Small intestine (tissue), 7 donors: ENCODE results near the gene MAP4K4. TPM values are rescaled to one million over a fixed set of nuclear protein-coding genes. Genes with fewer than 3 reads are reported as not detected.

Experiments
- DNase-seq, 2 donors: peaks; one replicate each; pipeline versions ENCODE4 v3.0.0 to v3.0.0-alpha.2; 2013
- FAIRE-seq: peaks from 2 replicates; lab custom pipeline; 2012; peaks lifted over from hg19 to GRCh38; lab: Jason Lieb, UNC
- H3K27ac ChIP-seq, 3 donors: one replicate each; pipeline ENCODE4 v1.5.1; 2013; ENCODE audit warnings: low read length in 2 of 3, mild to moderate bottlenecking in 2 of 3, control low read depth in 1 of 3, inconsistent platforms in 1 of 3, low read depth in 1 of 3, moderate library complexity in 1 of 3
- H3K27me3 ChIP-seq, 3 donors: one replicate each; pipeline ENCODE4 v1.6.1; 2013; ENCODE audit warnings: low read length in 3 of 3, inconsistent platforms in 1 of 3; ENCODE audit not compliant: control insufficient read depth in 3 of 3, insufficient read depth in 3 of 3
- H3K36me3 ChIP-seq, 3 donors: one replicate each; pipeline ENCODE4 v1.6.1; 2013; ENCODE audit warnings: low read length in 3 of 3, inconsistent platforms in 1 of 3, low read depth in 1 of 3, mild to moderate bottlenecking in 1 of 3, moderate library complexity in 1 of 3; ENCODE audit not compliant: control insufficient read depth in 3 of 3, insufficient read depth in 2 of 3
- H3K4me1 ChIP-seq, 3 donors: one replicate each; pipeline ENCODE4 v1.6.1; 2013; ENCODE audit warnings: low read length in 2 of 3, inconsistent platforms in 1 of 3, low read depth in 1 of 3, mild to moderate bottlenecking in 1 of 3, moderate library complexity in 1 of 3; ENCODE audit not compliant: control insufficient read depth in 3 of 3, insufficient read depth in 2 of 3
- H3K4me3 ChIP-seq, 3 donors: one replicate each; pipeline ENCODE4 v1.5.1; 2013; ENCODE audit warnings: low read length in 3 of 3, control low read depth in 1 of 3, inconsistent platforms in 1 of 3, low read depth in 1 of 3, mild to moderate bottlenecking in 1 of 3, moderate library complexity in 1 of 3
- H3K9me3 ChIP-seq, 2 donors: one replicate each; pipeline ENCODE4 v1.6.1; 2013; ENCODE audit warnings: low read depth in 1 of 2, low read length in 1 of 2; ENCODE audit not compliant: control insufficient read depth in 2 of 2, insufficient read depth in 1 of 2
- WGBS, 3 donors: extraction: QIAGEN DNeasy Blood & Tissue Kit; methylation state at CpG; one replicate each; pipeline ENCODE4 v1.1.7; 2013; 5-methylcytosine and 5-hydroxymethylcytosine counted together
- polyA plus RNA-seq, 4 donors: library from polyadenylated mRNA; stranded (reverse) in 3 of 4; unstranded in 1 of 4; fragments of 200-250 nt in 3 of 4; fragments of 120-200 nt in 1 of 4; gene quantifications; one replicate each; pipeline versions ENCODE4 v1.2.1 to v1.2.3, GENCODE V29; 2013
- donor health status: healthy with polysubstance abuse.
- donor health status: control.
- donor health status: control.
- donor health status: Bipolar disorder and iron deficiency.
- donor health status: healthy.

MAP4K4 gene
- polyA plus RNA-seq, 4 donors = 8.5 to 26.5 (median 13.8) TPM

DNA sequence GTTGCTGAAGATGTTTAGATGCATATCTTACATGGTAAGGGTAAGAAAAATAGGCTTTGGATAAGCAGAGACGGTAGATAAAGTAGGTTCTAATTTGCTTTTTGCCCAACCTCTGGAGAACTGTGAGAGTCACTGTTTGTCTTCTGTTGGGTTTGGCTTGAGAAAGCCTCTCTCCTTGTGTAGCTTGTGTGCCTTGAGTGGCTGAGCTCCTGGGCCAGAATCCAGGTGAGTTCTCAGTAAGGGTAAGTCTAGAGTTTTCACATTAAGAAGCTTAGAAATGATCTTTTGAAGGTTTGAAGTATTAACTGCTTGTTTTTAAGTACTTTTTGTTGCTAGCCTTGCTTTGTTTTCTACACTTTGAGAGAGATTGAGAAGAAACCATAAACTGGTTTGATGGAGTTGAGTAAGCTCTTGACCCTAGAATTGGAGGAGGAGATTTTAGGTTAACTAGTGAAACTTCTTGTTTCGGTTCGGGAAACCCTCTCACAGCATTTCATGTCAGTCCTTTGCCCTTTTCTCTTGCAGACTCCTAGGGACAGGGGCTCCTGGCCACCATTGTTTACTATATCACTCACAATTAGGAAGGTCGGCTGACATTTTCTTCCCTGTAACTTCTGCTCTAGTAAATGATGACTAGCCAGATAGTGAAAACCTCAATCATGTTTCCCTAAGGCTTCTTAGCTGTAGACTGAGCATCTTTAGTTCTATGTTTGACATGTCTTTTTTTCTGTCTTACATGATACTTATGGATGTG is 26.0 kb downstream of the MAP4K4 start:
- WGBS, 3 donors = 80 to 92% (median 87%) methylated on average over 4 of the region's 4 CpGs
- no peak overlapping the region for H3K4me3 ChIP-seq
- H3K9me3 ChIP-seq = no peaks in the 10 kb centered on the region
- DNase-seq (no peak), FAIRE-seq (no peak)
- H3K27ac ChIP-seq = no peak overlapping the region
- no peaks in the 10 kb centered on the region for H3K36me3 ChIP-seq
- H3K4me1 ChIP-seq = peaks cover 0 to 8% (median 0%) of the 10 kb centered on the region in 3 donors
- H3K27me3 ChIP-seq = no peaks in the 10 kb centered on the region

- Histone ChIP-seq H3K27ac (no peak overlapping the region), H3K4me1 (peaks cover 0 to 4% (median 0%) of the 10 kb centered on the region in 3 donors), H3K27me3 (no peaks in the 10 kb centered on the region), H3K9me3 (no peaks in the 10 kb centered on the region), H3K4me3 (no peak overlapping the region), H3K36me3 (no peaks in the 10 kb centered on the region)
- WGBS, 3 donors = 57 to 65% (median 63%) methylated on average over 3 of the region's 3 CpGs
- DNase-seq (no peak), FAIRE-seq (no peak)
Measured at GRCh38 chr2:101724125-101724474, 26.6 kb downstream of the MAP4K4 start.

- DNase-seq = no peak
- no peak for FAIRE-seq
- Histone ChIP-seq H3K9me3 (no peaks in the 10 kb centered on the region), H3K4me3 (no peak overlapping the region), H3K27ac (no peak overlapping the region), H3K36me3 (no peaks in the 10 kb centered on the region), H3K27me3 (no peaks in the 10 kb centered on the region), H3K4me1 (peaks cover 0 to 4% (median 0%) of the 10 kb centered on the region in 3 donors)
- WGBS, 3 donors = 78 to 88% (median 82%) methylated on average over 3 of the region's 3 CpGs
Measured at GRCh38 chr2:101725038-101725437, 27.5 kb downstream of the MAP4K4 start.

DNA sequence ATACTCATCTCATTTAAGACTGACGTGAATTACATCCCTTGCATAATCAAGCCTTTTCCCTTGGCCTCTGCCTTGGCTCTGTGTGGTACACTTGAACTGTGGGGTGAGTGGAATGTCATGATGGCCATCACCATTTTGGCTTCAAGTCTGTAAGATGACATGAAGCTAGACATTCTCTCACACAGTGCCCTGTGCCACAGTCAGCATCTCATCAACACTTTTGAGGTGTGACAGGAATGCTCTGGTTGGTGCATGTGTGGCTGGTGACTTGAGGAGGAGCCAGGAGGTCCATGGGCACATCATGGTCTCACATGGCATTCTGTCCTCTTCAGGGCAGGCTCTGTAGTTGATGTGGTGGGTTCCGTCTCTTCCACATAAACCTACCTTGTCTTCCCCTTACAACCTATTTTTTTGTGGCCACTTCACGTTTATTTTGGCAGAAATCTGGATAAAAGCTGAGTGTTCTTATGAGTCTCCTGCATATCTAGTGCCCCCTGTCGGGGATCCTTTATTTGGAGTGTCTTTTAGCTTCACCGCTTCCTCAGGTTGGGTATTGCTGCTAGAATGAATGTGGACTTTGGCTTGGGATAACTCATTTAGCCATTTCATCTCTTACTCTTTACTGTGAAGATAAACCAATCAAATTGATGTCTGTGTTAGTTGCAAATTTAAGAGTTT is 28.1 kb downstream of the MAP4K4 start:
- H3K4me3 ChIP-seq = no peak overlapping the region
- DNase-seq (no peak), FAIRE-seq (no peak)
- WGBS, 3 donors = 68 to 80% (median 75%) methylated on average over 5 of the region's 5 CpGs
- H3K36me3 ChIP-seq = no peaks in the 10 kb centered on the region
- H3K9me3 ChIP-seq = no peaks in the 10 kb centered on the region
- no peak overlapping the region for H3K27ac ChIP-seq
- no peaks in the 10 kb centered on the region for H3K27me3 ChIP-seq
- peaks cover 0 to 4% (median 0%) of the 10 kb centered on the region in 3 donors for H3K4me1 ChIP-seq

DNA sequence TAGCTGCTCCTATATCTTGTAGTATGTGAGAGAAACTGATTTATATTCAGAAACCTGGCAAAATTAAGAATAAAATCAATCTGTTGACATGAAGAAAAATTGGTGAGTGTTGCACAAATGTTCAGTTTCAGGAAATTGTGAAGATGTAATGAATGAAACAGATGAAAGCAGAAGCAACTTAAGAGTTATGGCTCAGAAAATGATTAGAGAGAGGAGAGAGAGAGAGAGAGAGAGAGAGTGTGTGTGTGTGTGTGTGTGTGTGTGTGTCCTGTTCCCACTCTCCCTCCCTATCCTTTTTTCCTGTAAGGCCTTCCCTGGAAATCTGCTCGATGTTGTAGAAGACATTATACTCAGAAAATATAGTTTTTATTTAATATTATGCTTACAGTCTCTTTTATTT is 31.4 kb downstream of the MAP4K4 start:
- no peak for FAIRE-seq
- Histone ChIP-seq H3K9me3 (no peaks in the 10 kb centered on the region), H3K36me3 (no peaks in the 10 kb centered on the region), H3K4me3 (no peak overlapping the region), H3K4me1 (peaks cover 0 to 7% (median 6%) of the 10 kb centered on the region in 3 donors), H3K27ac (no peak overlapping the region), H3K27me3 (no peaks in the 10 kb centered on the region)
- no peak for DNase-seq
- 56 to 86% (median 84%) methylated on average over 1 of the region's 1 CpG for WGBS, 3 donors

DNA sequence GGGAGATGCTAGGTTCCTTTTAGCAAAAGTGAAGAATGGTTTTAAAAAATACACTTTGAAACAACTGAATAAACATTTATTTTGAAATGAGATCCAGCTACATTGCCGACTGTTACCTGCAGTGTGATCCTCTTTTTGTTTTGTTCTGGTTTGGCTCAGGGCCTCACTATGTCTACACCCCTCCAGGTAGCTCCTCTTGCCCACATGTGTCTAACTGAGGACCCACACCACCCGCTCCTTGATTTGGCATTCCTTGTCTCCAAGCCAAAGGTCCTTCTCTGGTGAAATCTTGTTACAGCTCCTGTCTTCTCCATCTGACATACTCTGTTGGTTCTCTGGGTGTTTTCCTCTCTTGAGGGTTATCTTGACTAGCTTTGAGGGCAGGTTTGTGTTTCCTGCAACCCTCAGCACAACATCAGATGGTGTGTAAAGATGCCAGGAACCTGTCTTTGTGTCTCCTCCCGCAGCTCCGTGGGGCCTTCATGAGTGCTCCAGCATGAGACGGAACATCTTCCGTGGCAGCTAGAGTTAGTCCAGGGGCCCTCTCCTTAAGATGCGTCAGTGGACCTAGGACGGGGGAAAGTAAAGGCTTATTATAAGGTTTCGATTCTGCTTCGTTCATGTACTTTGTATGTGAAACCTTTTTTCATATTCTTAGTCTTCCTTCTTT is 32.1 kb downstream of the MAP4K4 start:
- H3K4me1 ChIP-seq = peaks cover 0 to 6% (median 4%) of the 10 kb centered on the region in 3 donors
- no peak for FAIRE-seq
- no peaks in the 10 kb centered on the region for H3K9me3 ChIP-seq
- H3K27me3 ChIP-seq = no peaks in the 10 kb centered on the region
- no peaks in the 10 kb centered on the region for H3K36me3 ChIP-seq
- DNase-seq = no peak
- WGBS, 3 donors = 85 to 93% (median 87%) methylated on average over 10 of the region's 10 CpGs
- H3K4me3 ChIP-seq = no peak overlapping the region
- no peak overlapping the region for H3K27ac ChIP-seq

DNA sequence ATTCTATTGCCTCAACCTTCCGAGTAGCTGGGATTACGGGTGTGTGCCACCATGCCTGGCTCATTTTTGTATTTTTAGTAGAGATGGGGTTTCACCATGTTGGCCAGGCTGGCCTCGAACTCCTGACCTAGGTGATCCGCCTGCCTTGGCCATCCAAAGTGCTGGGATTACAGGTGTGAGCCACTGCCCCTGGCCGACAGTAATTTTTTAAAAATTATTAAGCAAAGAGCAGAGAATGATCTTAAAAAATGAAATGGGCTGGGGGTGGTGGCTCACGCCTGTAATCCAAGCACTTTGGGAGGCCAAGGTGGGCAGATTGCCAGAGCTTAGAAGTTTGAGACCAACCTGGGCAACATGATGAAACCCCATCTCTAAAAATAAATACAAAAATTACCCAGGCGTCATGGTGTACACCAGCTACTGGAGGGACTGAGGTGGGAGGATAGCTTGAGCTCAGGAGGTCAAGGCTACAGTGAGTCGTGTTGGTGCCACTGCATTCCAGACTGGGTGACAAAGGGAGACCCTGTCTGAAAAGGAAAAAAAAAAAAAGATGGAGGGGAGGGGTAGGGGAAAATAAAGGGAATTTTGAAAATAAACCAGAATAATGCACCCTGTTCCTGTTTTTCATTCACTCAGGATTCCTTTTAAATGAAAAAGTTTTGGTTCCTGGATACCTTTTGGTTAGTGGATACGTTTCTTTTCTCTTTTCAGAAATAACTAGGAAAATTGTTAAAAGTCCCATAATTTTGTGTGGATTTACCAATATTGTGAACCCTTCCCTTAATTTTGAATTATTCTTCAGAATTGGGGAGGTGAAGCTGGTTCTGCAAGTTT is 33.9 kb downstream of the MAP4K4 start:
- Histone ChIP-seq H3K9me3 (no peaks in the 10 kb centered on the region), H3K27me3 (no peaks in the 10 kb centered on the region), H3K4me1 (peaks cover 3 to 18% (median 15%) of the 10 kb centered on the region in 3 donors), H3K4me3 (no peak overlapping the region), H3K27ac (no peak overlapping the region), H3K36me3 (no peaks in the 10 kb centered on the region)
- DNase-seq = no peak
- WGBS, 3 donors = 81 to 84% (median 82%) methylated on average over 9 of the region's 9 CpGs
- FAIRE-seq = no peak

DNA sequence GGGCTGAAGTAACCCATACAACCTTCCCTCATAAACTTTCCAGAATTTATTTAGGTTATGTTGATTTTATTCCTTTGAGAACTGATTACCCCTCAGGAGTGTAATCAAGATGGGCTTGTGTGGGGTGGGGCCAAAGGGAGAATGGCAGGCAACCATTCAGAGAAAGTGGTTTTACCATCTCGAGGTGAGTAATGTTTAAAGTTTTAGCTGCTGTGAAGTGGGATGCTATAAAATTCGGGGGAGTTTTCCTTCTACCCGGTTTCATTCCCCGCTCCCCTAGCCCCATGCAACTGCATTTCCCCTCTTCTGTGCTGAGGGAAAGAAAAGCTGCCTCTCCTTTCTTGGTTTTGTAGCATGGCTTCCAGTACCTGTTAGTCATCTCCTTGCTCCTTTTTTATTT is 34.7 kb downstream of the MAP4K4 start:
- FAIRE-seq (no peak), DNase-seq (no peak)
- no peaks in the 10 kb centered on the region for H3K9me3 ChIP-seq
- H3K36me3 ChIP-seq = no peaks in the 10 kb centered on the region
- no peak overlapping the region for H3K4me3 ChIP-seq
- 77 to 86% (median 82%) methylated on average over 4 of the region's 4 CpGs for WGBS, 3 donors
- no peaks in the 10 kb centered on the region for H3K27me3 ChIP-seq
- peaks cover 5 to 23% (median 21%) of the 10 kb centered on the region in 3 donors for H3K4me1 ChIP-seq
- no peak overlapping the region for H3K27ac ChIP-seq
